SU-DHL-6 (cell line): Measurements from ENCODE around the gene TOMM22.

Source experiments
- H2AFZ ChIP-seq: fragments of 200-600 bp; sonication (generic); 2 replicates; pipeline ENCODE4 v1.6.1; 2014; ENCODE audit warnings: low read depth, mild to moderate bottlenecking, moderate library complexity, mixed read lengths, antibody characterized with exemption, low read length; ENCODE audit not compliant: severe bottlenecking
- H3F3A ChIP-seq: fragments of 200-600 bp; shearing (Covaris generic); 2 replicates; pipeline ENCODE4 v1.6.0; 2016; ENCODE audit warnings: antibody characterized with exemption, mild to moderate bottlenecking; ENCODE audit not compliant: insufficient read depth
- H3K27ac ChIP-seq: fragments of 200-600 bp; sonication (generic); 2 replicates; pipeline ENCODE4 v1.5.1; 2016; ENCODE audit warnings: low read depth, mild to moderate bottlenecking, low read length, moderate library complexity, mixed read lengths
- H3K27me3 ChIP-seq: fragments of 200-600 bp; sonication (generic), shearing (Covaris generic); 2 replicates; pipeline ENCODE4 v1.6.0; 2014; ENCODE audit warnings: mild to moderate bottlenecking, low read length
- H3K36me3 ChIP-seq: fragments of 200-600 bp; sonication (generic); 2 replicates; pipeline ENCODE4 v1.6.1; 2014; ENCODE audit warnings: mild to moderate bottlenecking, low read length, mixed read lengths
- H3K4me2 ChIP-seq: fragments of 300-600, 200-600 bp; shearing (Covaris generic), sonication (generic); 2 replicates; pipeline ENCODE4 v1.6.0; 2014; ENCODE audit warnings: low read length, low read depth, mild to moderate bottlenecking; ENCODE audit not compliant: poor library complexity, severe bottlenecking
- H3K4me3 ChIP-seq: fragments of 200-600 bp; sonication (generic); 2 replicates; pipeline ENCODE4 v1.5.1; 2014; ENCODE audit warnings: antibody characterized with exemption, low read length, mild to moderate bottlenecking, mixed read lengths; ENCODE audit not compliant: insufficient read depth, poor library complexity, severe bottlenecking
- H3K79me2 ChIP-seq: fragments of 200-600 bp; sonication (generic); 2 replicates; pipeline ENCODE4 v1.6.1; 2014; ENCODE audit warnings: mild to moderate bottlenecking, low read length, moderate library complexity; ENCODE audit not compliant: insufficient read depth
- H3K9ac ChIP-seq: fragments of 200-600 bp; sonication (generic); 2 replicates; pipeline ENCODE4 v1.7.0; 2014; ENCODE audit warnings: mild to moderate bottlenecking, low read length
- H3K9me2 ChIP-seq: fragments of 200-600 bp; sonication (generic); replicated peaks from 2 replicates; pipeline ENCODE4 v1.6.1; 2014; ENCODE audit warnings: low read length; ENCODE audit not compliant: insufficient read depth
- H3K9me3 ChIP-seq: fragments of 200-600 bp; sonication (generic); 2 replicates; pipeline ENCODE4 v1.6.1; 2014; ENCODE audit warnings: low read length, mixed read lengths; ENCODE audit not compliant: insufficient read depth
- H4K20me1 ChIP-seq: fragments of 200-600 bp; sonication (generic); 2 replicates; pipeline ENCODE4 v1.6.1; 2014; ENCODE audit warnings: low read depth, mild to moderate bottlenecking, antibody characterized with exemption, low read length, moderate library complexity, mixed read lengths
- EZH2phosphoT487 ChIP-seq: fragments of 200-600 bp; sonication (generic), shearing (Covaris generic); conservative IDR thresholded peaks from 2 replicates; pipeline ENCODE4 v1.6.1; 2018; ENCODE audit warnings: mild to moderate bottlenecking, antibody characterized with exemption, low read length, moderate library complexity, mixed read lengths
- TF ChIP-seq, protein P1 (sequence below): fragments of 200-600 bp; sonication (generic); IDR thresholded peaks from one replicate; pipeline ENCODE4 v1.5.1; 2017; ENCODE audit warnings: antibody characterized with exemption, mild to moderate bottlenecking, low read length, moderate library complexity; ENCODE audit not compliant: insufficient read depth, poor library complexity, severe bottlenecking

The TOMM22 gene

DNA sequence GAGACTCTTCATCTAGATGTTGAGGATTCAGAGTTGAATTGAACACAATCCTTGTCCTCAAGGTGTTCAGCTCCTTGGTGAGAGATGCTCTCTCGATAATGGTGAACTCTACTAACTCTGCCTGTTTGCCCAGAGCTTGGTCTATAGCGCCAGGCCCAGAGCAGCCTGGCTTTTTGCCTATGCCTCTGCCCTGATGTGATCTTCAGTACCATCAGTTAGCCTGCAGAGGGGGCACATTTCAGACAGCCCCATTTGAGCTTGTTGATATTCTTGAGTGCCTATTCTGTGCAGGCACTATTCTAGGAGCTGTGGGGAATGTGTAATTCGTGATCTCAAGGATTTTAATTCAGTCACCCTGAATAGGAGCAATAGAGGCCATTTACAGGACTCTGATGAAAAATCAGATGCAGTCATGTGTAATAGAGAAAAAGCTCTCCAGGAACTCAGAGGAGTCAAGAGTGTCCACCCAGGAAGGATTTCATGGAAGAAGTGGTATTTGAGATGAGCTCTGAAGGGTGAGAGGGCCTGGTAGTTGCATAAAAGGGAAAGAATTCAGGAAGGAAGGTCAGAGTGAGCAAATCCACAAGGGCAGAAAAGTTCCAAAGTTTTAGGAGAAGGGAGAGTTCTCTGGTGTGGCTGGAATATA, 43.3 kb downstream of the TOMM22 start:
- Histone ChIP-seq H2AFZ (no peak overlapping the region), H3K9me2 (no peaks in the 10 kb centered on the region), H3K9me3 (no peaks in the 10 kb centered on the region), H3K27me3 (no peaks in the 10 kb centered on the region), H3K4me2 (no peak overlapping the region), H3K36me3 (no peaks in the 10 kb centered on the region), H4K20me1 (no peaks in the 10 kb centered on the region), H3K4me3 (no peak overlapping the region), H3K79me2 (no peaks in the 10 kb centered on the region), H3K27ac (no peak overlapping the region), H3F3A (no peaks in the 10 kb centered on the region), H3K9ac (no peak overlapping the region)
- TF ChIP-seq, protein P1, sequence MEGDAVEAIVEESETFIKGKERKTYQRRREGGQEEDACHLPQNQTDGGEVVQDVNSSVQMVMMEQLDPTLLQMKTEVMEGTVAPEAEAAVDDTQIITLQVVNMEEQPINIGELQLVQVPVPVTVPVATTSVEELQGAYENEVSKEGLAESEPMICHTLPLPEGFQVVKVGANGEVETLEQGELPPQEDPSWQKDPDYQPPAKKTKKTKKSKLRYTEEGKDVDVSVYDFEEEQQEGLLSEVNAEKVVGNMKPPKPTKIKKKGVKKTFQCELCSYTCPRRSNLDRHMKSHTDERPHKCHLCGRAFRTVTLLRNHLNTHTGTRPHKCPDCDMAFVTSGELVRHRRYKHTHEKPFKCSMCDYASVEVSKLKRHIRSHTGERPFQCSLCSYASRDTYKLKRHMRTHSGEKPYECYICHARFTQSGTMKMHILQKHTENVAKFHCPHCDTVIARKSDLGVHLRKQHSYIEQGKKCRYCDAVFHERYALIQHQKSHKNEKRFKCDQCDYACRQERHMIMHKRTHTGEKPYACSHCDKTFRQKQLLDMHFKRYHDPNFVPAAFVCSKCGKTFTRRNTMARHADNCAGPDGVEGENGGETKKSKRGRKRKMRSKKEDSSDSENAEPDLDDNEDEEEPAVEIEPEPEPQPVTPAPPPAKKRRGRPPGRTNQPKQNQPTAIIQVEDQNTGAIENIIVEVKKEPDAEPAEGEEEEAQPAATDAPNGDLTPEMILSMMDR: peak; percentile 50
- TF ChIP-seq EZH2phosphoT487: no peak

DNA sequence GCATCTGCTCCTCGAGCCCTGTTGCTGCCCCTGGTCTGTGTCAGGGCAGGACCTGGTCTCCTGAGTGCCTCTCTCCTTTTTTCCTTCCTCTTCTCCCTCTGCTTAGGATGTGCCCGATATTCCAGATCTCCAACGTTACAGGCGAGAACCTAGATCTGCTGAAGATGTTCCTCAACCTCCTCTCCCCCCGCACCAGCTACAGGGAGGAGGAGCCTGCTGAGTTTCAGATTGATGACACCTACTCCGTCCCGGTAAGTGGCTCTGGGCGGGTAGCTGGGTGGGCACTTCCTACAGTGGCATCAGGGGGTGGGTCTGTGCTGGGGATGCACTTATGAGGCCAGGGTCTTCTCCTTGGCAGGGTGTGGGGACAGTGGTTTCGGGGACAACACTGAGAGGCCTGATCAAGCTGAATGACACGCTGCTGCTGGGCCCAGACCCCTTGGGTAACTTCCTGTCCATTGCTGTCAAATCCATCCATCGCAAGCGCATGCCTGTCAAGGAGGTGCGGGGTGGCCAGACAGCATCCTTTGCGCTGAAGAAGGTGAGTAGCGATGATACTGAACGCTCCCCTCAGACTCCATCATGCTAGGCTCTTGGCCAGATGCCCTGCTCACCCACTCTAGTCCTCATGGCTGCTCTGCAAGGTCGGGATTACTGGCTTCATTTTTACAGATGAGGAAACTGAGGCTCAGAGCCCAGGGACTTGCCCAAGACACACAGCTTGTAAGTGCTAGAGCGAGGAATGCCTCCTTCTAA, 44.3 kb downstream of the TOMM22 start:
- no peaks in the 10 kb centered on the region for H3K27me3 ChIP-seq
- no peak overlapping the region for H3K4me2 ChIP-seq
- H3K9me2 ChIP-seq: no peaks in the 10 kb centered on the region
- no peaks in the 10 kb centered on the region for H3F3A ChIP-seq
- no peak overlapping the region for H3K4me3 ChIP-seq
- H3K79me2 ChIP-seq: no peaks in the 10 kb centered on the region
- no peak for TF ChIP-seq EZH2phosphoT487
- TF ChIP-seq, protein P1: no peak
- H2AFZ ChIP-seq: no peak overlapping the region
- H3K9me3 ChIP-seq: no peaks in the 10 kb centered on the region
- H3K9ac ChIP-seq: no peak overlapping the region
- H3K36me3 ChIP-seq: no peaks in the 10 kb centered on the region
- no peak overlapping the region for H3K27ac ChIP-seq
- no peaks in the 10 kb centered on the region for H4K20me1 ChIP-seq

DNA sequence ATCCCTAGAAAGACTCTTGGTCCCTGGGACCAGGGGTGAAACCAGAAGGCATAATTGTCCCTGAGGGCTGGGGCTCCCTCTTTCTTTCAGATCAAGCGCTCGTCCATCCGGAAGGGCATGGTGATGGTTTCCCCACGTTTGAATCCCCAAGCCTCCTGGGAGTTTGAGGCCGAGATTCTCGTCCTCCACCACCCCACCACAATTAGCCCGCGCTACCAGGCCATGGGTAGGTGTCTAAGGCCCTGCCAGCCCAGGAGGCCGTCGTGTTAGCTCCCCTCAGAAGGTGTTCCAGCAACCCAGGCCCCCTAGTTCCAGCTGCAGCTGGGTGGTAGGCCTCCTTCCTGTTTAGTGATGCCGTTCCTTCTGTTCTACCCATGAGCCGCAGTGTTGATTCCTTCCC, 45.4 kb downstream of the TOMM22 start:
- TF ChIP-seq, protein P1: no peak
- no peak for TF ChIP-seq EZH2phosphoT487
- no peaks in the 10 kb centered on the region for H3K9me2 ChIP-seq

More for the DNA sequence above, 45.4 kb downstream of the TOMM22 start:
- no peaks in the 10 kb centered on the region for H3K36me3 ChIP-seq
- H3F3A ChIP-seq: no peaks in the 10 kb centered on the region
- no peaks in the 10 kb centered on the region for H3K9me3 ChIP-seq
- no peak overlapping the region for H3K27ac ChIP-seq
- no peaks in the 10 kb centered on the region for H4K20me1 ChIP-seq
- no peak overlapping the region for H3K4me3 ChIP-seq
- H3K4me2 ChIP-seq: no peak overlapping the region
- H2AFZ ChIP-seq: no peak overlapping the region
- no peaks in the 10 kb centered on the region for H3K79me2 ChIP-seq
- H3K27me3 ChIP-seq: no peaks in the 10 kb centered on the region
- H3K9ac ChIP-seq: no peak overlapping the region
